ENCODE results near the gene CFAP73.
"Not testable (repeated sequence)": the region's sequence is repeated elsewhere in the genome, so short reads cannot be mapped to it uniquely, and the experiment has no call there.

Gene CFAP73
- 0 to 0.27 (median 0) reads per million in 4 experiments for total RNA-seq

- no peak for DNase-seq
Measured at GRCh38 chr12:113149361-113150150, at the start of gene CFAP73. Gene CFAP73 (plus strand): TSS chr12:113149724. CDS start chr12:113149858, 134 bp downstream.

GRCh38 chr12:113099764-113100163, 49.8 kb upstream of the CFAP73 start:
- DNase-seq: no peak

- no peak for DNase-seq
Measured at GRCh38 chr12:113101751-113102150, 47.8 kb upstream of the CFAP73 start.

GRCh38 chr12:113102811-113103210, 46.7 kb upstream of the CFAP73 start:
- DNase-seq: no peak

GRCh38 chr12:113103756-113104450, 45.6 kb upstream of the CFAP73 start:
- DNase-seq: peak; percentile 27

- no peak for DNase-seq
Measured at GRCh38 chr12:113104953-113105510, 44.5 kb upstream of the CFAP73 start.

- no peak for DNase-seq
Measured at GRCh38 chr12:113105606-113106271, 43.8 kb upstream of the CFAP73 start.

GRCh38 chr12:113106361-113106760, 43.2 kb upstream of the CFAP73 start:
- DNase-seq: no peak

- no peak for DNase-seq
Measured at GRCh38 chr12:113108308-113108707, 41.2 kb upstream of the CFAP73 start.

- DNase-seq: no peak
Measured at GRCh38 chr12:113109360-113109759, 40.2 kb upstream of the CFAP73 start.

- no peak for DNase-seq
Measured at GRCh38 chr12:113109872-113110599, 39.5 kb upstream of the CFAP73 start.

- DNase-seq: no peak
Measured at GRCh38 chr12:113111247-113111646, 38.3 kb upstream of the CFAP73 start.

- no peak for DNase-seq
Measured at GRCh38 chr12:113112043-113112899, 37.3 kb upstream of the CFAP73 start.

GRCh38 chr12:113113397-113113796, 36.1 kb upstream of the CFAP73 start:
- DNase-seq: no peak

GRCh38 chr12:113114447-113115178, 34.9 kb upstream of the CFAP73 start:
- no peak for DNase-seq

- DNase-seq: no peak
Measured at GRCh38 chr12:113115455-113116126, 33.9 kb upstream of the CFAP73 start.

GRCh38 chr12:113116875-113117274, 32.6 kb upstream of the CFAP73 start:
- DNase-seq: no peak

- DNase-seq: not testable (repeated sequence)
Measured at GRCh38 chr12:113117684-113118083, 31.8 kb upstream of the CFAP73 start.

- no peak for DNase-seq
Measured at GRCh38 chr12:113118142-113118541, 31.4 kb upstream of the CFAP73 start.

- DNase-seq: no peak
Measured at GRCh38 chr12:113119980-113120669, 29.4 kb upstream of the CFAP73 start.

All from effector CD8-positive, alpha-beta T cell (primary cell).